Testis (tissue), 3 donors: ENCODE results near the gene FYCO1. TPM values are rescaled to one million over a fixed set of nuclear protein-coding genes. Genes with fewer than 3 reads are reported as not detected.

Source experiments
- DNase-seq: peaks from one replicate; pipeline ENCODE4 v3.0.0-alpha.2; 2019
- H3K27ac ChIP-seq, 2 donors: fragments of 200-600 bp; sonication (generic); one replicate each; pipeline ENCODE4 v1.5.1; 2019
- H3K27me3 ChIP-seq: fragments of 200-600 bp; sonication (generic); one replicate; pipeline ENCODE4 v1.5.1; 2019
- H3K36me3 ChIP-seq: fragments of 200-600 bp; sonication (generic); one replicate; pipeline ENCODE4 v1.5.1; 2017; ENCODE audit warnings: low read depth; ENCODE audit errors: missing control alignments
- H3K4me1 ChIP-seq: fragments of 200-600 bp; sonication (generic); one replicate; pipeline ENCODE4 v1.5.1; 2019
- H3K4me3 ChIP-seq, 2 donors: fragments of 200-600 bp; sonication (generic); one replicate each; pipeline ENCODE4 v1.5.1; 2017 to 2019
- H3K9me3 ChIP-seq: fragments of 200-600 bp; sonication (generic); one replicate; pipeline ENCODE4 v1.5.1; 2017
- CTCF ChIP-seq, 3 experiments: fragments of 450-650 bp in 2 of 3; fragments of 200-600 bp in 1 of 3; sonication (generic) in 1 of 3; IDR thresholded peaks; one replicate each; pipeline ENCODE4 v1.5.1; 2016 to 2019; ENCODE audit warnings: antibody characterized with exemption in 3 of 3, mild to moderate bottlenecking in 2 of 3, moderate library complexity in 1 of 3
- POLR2A ChIP-seq: fragments of 450-650 bp; IDR thresholded peaks from one replicate; pipeline ENCODE4 v1.6.1; 2017; ENCODE audit warnings: antibody characterized with exemption, mild to moderate bottlenecking, moderate library complexity
- WGBS, 2 donors: methylation state at CpG; one replicate each; pipeline ENCODE4 v1.1.5; 2018; 5-methylcytosine and 5-hydroxymethylcytosine counted together
- intact Hi-C: fragments of 100-400 bp; cut with DNase I; formaldehyde crosslinking; loops from one replicate; pipeline ENCODE4 v1.15.1; 2023; ENCODE audit warnings: low total_unique reads
- polyA plus RNA-seq: library from polyadenylated mRNA; stranded (reverse); fragments of 350-450 nt; fragmentation: Illumina TruSeq; extraction: RNeasy Lipid Tissue Mini Kit (QIAGEN cat#74804); gene quantifications from one replicate; pipeline ENCODE4 v1.2.3, GENCODE V29; 2014; ENCODE audit warnings: low read depth, low replicate concordance; ENCODE audit not compliant: insufficient read depth
- total RNA-seq, 2 donors: library from RNA; depleted of rRNA; stranded (reverse); fragments of >200 nt; gene quantifications; one replicate each; pipeline ENCODE4 v1.2.3, GENCODE V29; 2016

Gene FYCO1
- total and polyA plus RNA-seq, 3 donors from 2014 or later: 12.8 to 24.2 (median 21.7) TPM

- Histone ChIP-seq H3K4me3 (no peak overlapping the region), H3K4me1 (no peaks in the 10 kb centered on the region), H3K27ac (no peak overlapping the region), H3K9me3 (no peaks in the 10 kb centered on the region), H3K27me3 (no peaks in the 10 kb centered on the region), H3K36me3 (no peaks in the 10 kb centered on the region)
- intact Hi-C loops: loop anchor here (5.0 kb wide), 1 partner anchor 132 kb away; no protein-coding TSS in a partner anchor
- TF ChIP-seq POLR2A (no peak), CTCF (IDR thresholded peaks at IDR 0.05) (no peak)
- 89 to 90% methylated on average over 4 to 5 of the region's 5 CpGs for WGBS, 2 donors
- no peak for DNase-seq
Observed at GRCh38 chr3:45944830-45945620, 50.6 kb downstream of the FYCO1 start.

GRCh38 chr3:45943207-45943846 is 52.3 kb downstream of the FYCO1 start, which contains the start of gene CXCR6:
CXCR6 (plus strand) TSS chr3:45943464; CDS start chr3:45946482, 3,018 bp downstream.
- no peak for TF ChIP-seq POLR2A
- no peak for TF ChIP-seq CTCF (IDR thresholded peaks at IDR 0.05)
- Histone ChIP-seq H3K4me3 (no peak within 1 kb of the TSS), H3K9me3 (no peaks in the 10 kb centered on the region), H3K36me3 (no peaks in the 10 kb centered on the region), H3K27me3 (no peaks in the 10 kb centered on the region), H3K27ac (no peak within 1 kb of the TSS), H3K4me1 (no peaks in the 10 kb centered on the region)
- no peak for DNase-seq
- intact Hi-C loops: loop anchor here (5.0 kb wide), 1 partner anchor 134 kb away; no protein-coding TSS in a partner anchor
- WGBS, 2 donors: 90 to 92% methylated on average over 8 of the region's 8 CpGs

- intact Hi-C loops: loop anchor here (5.0 kb wide), 1 partner anchor 135 kb away; no protein-coding TSS in a partner anchor
- no peaks in the 10 kb centered on the region for H3K36me3 ChIP-seq
- H3K27me3 ChIP-seq: no peaks in the 10 kb centered on the region
- no peak overlapping the region for H3K27ac ChIP-seq
- no peaks in the 10 kb centered on the region for H3K4me1 ChIP-seq
- TF ChIP-seq POLR2A (no peak), CTCF (IDR thresholded peaks at IDR 0.05) (no peak)
- 65 to 77% methylated on average over 4 to 6 of the region's 6 CpGs for WGBS, 2 donors
- no peak for DNase-seq
- H3K9me3 ChIP-seq: no peaks in the 10 kb centered on the region
- no peak overlapping the region for H3K4me3 ChIP-seq
Observed at GRCh38 chr3:45942051-45942825, 53.4 kb downstream of the FYCO1 start.

- Histone ChIP-seq H3K4me1 (no peaks in the 10 kb centered on the region), H3K27me3 (no peaks in the 10 kb centered on the region), H3K36me3 (no peaks in the 10 kb centered on the region), H3K9me3 (no peaks in the 10 kb centered on the region), H3K27ac (no peak overlapping the region), H3K4me3 (no peak overlapping the region)
- DNase-seq: no peak
- intact Hi-C loops: loop anchor here (5.0 kb wide), 1 partner anchor 136 kb away; no protein-coding TSS in a partner anchor
- TF ChIP-seq CTCF (IDR thresholded peaks at IDR 0.05) (no peak), POLR2A (no peak)
- WGBS, 2 donors: 87 to 95% methylated on average over 6 of the region's 6 CpGs
Observed at GRCh38 chr3:45940781-45941365, 54.8 kb downstream of the FYCO1 start.
